Activated T-helper 1 cell treated with anti-CD3 and anti-CD28 coated beads, Interleukin-2, amount 50 U/mL, for 16 hours (primary cell): Measurements from ENCODE around the gene NUSAP1.
A peak's percentile ranks its signal among the peaks of the same experiment; 100 is the strongest.
"Not testable (repeated sequence)": the region's sequence is repeated elsewhere in the genome, so short reads cannot be mapped to it uniquely, and the experiment has no call there.

Experiments
- DNase-seq, 2 donors: peaks; one replicate each; pipeline ENCODE4 v3.0.0-alpha.2; 2020; ENCODE audit warnings: low read depth in 1 of 2, low spot score in 1 of 2

The NUSAP1 gene

GRCh38 chr15:41332194-41333025, at the start of gene NUSAP1, which contains the start of gene OIP5:
NUSAP1 (plus strand) TSS chr15:41332881; CDS start chr15:41332958, 77 bp downstream.
OIP5 (minus strand) TSS chr15:41332591; CDS start chr15:41332561, 30 bp downstream.
- DNase-seq, result peak; percentile 94 to 96

GRCh38 chr15:41282980-41283652, 49.6 kb upstream of the NUSAP1 start:
- DNase-seq, result peak in 1 of 2 donors; percentile 5

GRCh38 chr15:41283653-41284426, 48.8 kb upstream of the NUSAP1 start:
- DNase-seq, result peak; percentile 91 to 96

GRCh38 chr15:41284427-41285177, 48.1 kb upstream of the NUSAP1 start:
- no peak for DNase-seq

- DNase-seq, result no peak
These were observed 47.4 kb upstream of the NUSAP1 start for GRCh38 chr15:41285285-41285684.

GRCh38 chr15:41286665-41287333, 45.9 kb upstream of the NUSAP1 start:
- DNase-seq, result no peak

- no peak for DNase-seq
These were observed 44.2 kb upstream of the NUSAP1 start for GRCh38 chr15:41288464-41288863.

- DNase-seq, result no peak
These were observed 42.7 kb upstream of the NUSAP1 start for GRCh38 chr15:41289953-41290352.

GRCh38 chr15:41291065-41291631, 41.5 kb upstream of the NUSAP1 start:
- no peak for DNase-seq

GRCh38 chr15:41292521-41292920, 40.2 kb upstream of the NUSAP1 start:
- DNase-seq, result no peak

- DNase-seq, result not testable (repeated sequence)
These were observed 31.5 kb upstream of the NUSAP1 start for GRCh38 chr15:41301139-41301538.

GRCh38 chr15:41301587-41301986, 31.1 kb upstream of the NUSAP1 start:
- DNase-seq, result no peak

- DNase-seq, result no peak
These were observed 28.4 kb upstream of the NUSAP1 start for GRCh38 chr15:41304149-41304770.

- DNase-seq, result no peak
These were observed 25.0 kb upstream of the NUSAP1 start for GRCh38 chr15:41307679-41308078.

- no peak for DNase-seq
These were observed 23.3 kb upstream of the NUSAP1 start for GRCh38 chr15:41309226-41309905.

GRCh38 chr15:41320805-41321330, 11.8 kb upstream of the NUSAP1 start:
- DNase-seq, result not testable (repeated sequence)

- DNase-seq, result no peak
These were observed 9.1 kb upstream of the NUSAP1 start for GRCh38 chr15:41323611-41324010.

GRCh38 chr15:41331281-41331680, 1.4 kb upstream of the NUSAP1 start:
- DNase-seq, result no peak

- no peak for DNase-seq
These were observed 868 bp upstream of the NUSAP1 start for GRCh38 chr15:41331833-41332193.
